Subcutaneous abdominal adipose tissue (tissue), 5 donors: ENCODE results near the gene LETM1.

Experiments used
- H3K27ac ChIP-seq: one replicate; pipeline ENCODE4 v1.7.0; 2013; ENCODE audit warnings: low read depth, mild to moderate bottlenecking, inconsistent platforms, low read length, moderate library complexity
- H3K27me3 ChIP-seq, 5 donors: one replicate each; pipeline ENCODE4 v1.7.0; 2013; ENCODE audit warnings: low read length in 5 of 5, inconsistent platforms in 1 of 5; ENCODE audit not compliant: control insufficient read depth in 5 of 5, insufficient read depth in 4 of 5
- H3K36me3 ChIP-seq, 5 donors: one replicate each; pipeline ENCODE4 v1.7.0; 2013; ENCODE audit warnings: low read length in 5 of 5; ENCODE audit not compliant: control insufficient read depth in 5 of 5, insufficient read depth in 5 of 5
- H3K4me1 ChIP-seq, 5 donors: one replicate each; pipeline ENCODE4 v1.7.0; 2013; ENCODE audit warnings: low read length in 5 of 5, mild to moderate bottlenecking in 3 of 5, moderate library complexity in 1 of 5; ENCODE audit not compliant: control insufficient read depth in 5 of 5, insufficient read depth in 5 of 5
- H3K4me3 ChIP-seq, 5 donors: one replicate each; pipeline ENCODE4 v1.7.0; 2013; ENCODE audit warnings: low read length in 5 of 5, low read depth in 1 of 5
- H3K9ac ChIP-seq, 5 donors: one replicate each; pipeline ENCODE4 v1.7.0; 2013; ENCODE audit warnings: low read length in 5 of 5, mild to moderate bottlenecking in 4 of 5, moderate library complexity in 3 of 5
- H3K9me3 ChIP-seq, 5 donors: one replicate each; pipeline ENCODE4 v1.7.0; 2013; ENCODE audit warnings: low read length in 5 of 5; ENCODE audit not compliant: control insufficient read depth in 5 of 5
- donor health status: healthy.
- donor health status: healthy.
- donor health status: healthy.
- donor health status: healthy.
- donor health status: healthy.

Gene LETM1

GRCh38 chr4:1822568-1823544 is 33.1 kb downstream of the LETM1 start:
- Histone ChIP-seq H3K36me3 (peaks cover 0 to 85% (median 71%) of the 10 kb centered on the region in 5 donors), H3K9me3 (no peaks in the 10 kb centered on the region), H3K27me3 (no peaks in the 10 kb centered on the region), H3K4me3 (no peak overlapping the region), H3K9ac (no peak overlapping the region), H3K4me1 (peaks cover 0 to 7% (median 0%) of the 10 kb centered on the region in 5 donors), H3K27ac (no peak overlapping the region)

- Histone ChIP-seq H3K4me3 (no peak overlapping the region), H3K27me3 (no peaks in the 10 kb centered on the region), H3K4me1 (peaks cover 0 to 7% (median 0%) of the 10 kb centered on the region in 5 donors), H3K27ac (no peak overlapping the region), H3K9ac (no peak overlapping the region), H3K9me3 (no peaks in the 10 kb centered on the region), H3K36me3 (peaks cover 0 to 91% (median 79%) of the 10 kb centered on the region in 5 donors)
Measured at GRCh38 chr4:1821679-1822567, 34.0 kb downstream of the LETM1 start.

GRCh38 chr4:1819816-1820215 is 36.1 kb downstream of the LETM1 start:
- Histone ChIP-seq H3K4me1 (peaks cover 0 to 7% (median 0%) of the 10 kb centered on the region in 5 donors), H3K4me3 (no peak overlapping the region), H3K9ac (no peak overlapping the region), H3K36me3 (peaks cover 0 to 91% (median 81%) of the 10 kb centered on the region in 5 donors), H3K9me3 (no peaks in the 10 kb centered on the region), H3K27me3 (no peaks in the 10 kb centered on the region), H3K27ac (no peak overlapping the region)

GRCh38 chr4:1819284-1819683 is 36.7 kb downstream of the LETM1 start:
- Histone ChIP-seq H3K4me1 (peaks cover 0 to 7% (median 0%) of the 10 kb centered on the region in 5 donors), H3K36me3 (peaks cover 0 to 91% (median 81%) of the 10 kb centered on the region in 5 donors), H3K4me3 (no peak overlapping the region), H3K27ac (no peak overlapping the region), H3K9me3 (no peaks in the 10 kb centered on the region), H3K27me3 (no peaks in the 10 kb centered on the region), H3K9ac (no peak overlapping the region)

- Histone ChIP-seq H3K4me3 (no peak overlapping the region), H3K9ac (no peak overlapping the region), H3K9me3 (no peaks in the 10 kb centered on the region), H3K27ac (no peak overlapping the region), H3K27me3 (no peaks in the 10 kb centered on the region), H3K4me1 (peaks cover 0 to 22% (median 1%) of the 10 kb centered on the region in 5 donors), H3K36me3 (peaks cover 0 to 81% (median 73%) of the 10 kb centered on the region in 5 donors)
Measured at GRCh38 chr4:1815997-1816860, 39.7 kb downstream of the LETM1 start.

- Histone ChIP-seq H3K9me3 (no peaks in the 10 kb centered on the region), H3K27me3 (no peaks in the 10 kb centered on the region), H3K27ac (no peak overlapping the region), H3K4me3 (no peak overlapping the region), H3K4me1 (peaks cover 0 to 31% (median 5%) of the 10 kb centered on the region in 5 donors), H3K36me3 (peaks cover 0 to 85% (median 72%) of the 10 kb centered on the region in 5 donors), H3K9ac (no peak overlapping the region)
Measured at GRCh38 chr4:1815096-1815996, 40.6 kb downstream of the LETM1 start.

- H3K27me3 ChIP-seq = no peaks in the 10 kb centered on the region
- H3K36me3 ChIP-seq = peaks cover 0 to 76% (median 63%) of the 10 kb centered on the region in 5 donors
- no peak overlapping the region for H3K27ac ChIP-seq
- no peak overlapping the region for H3K4me3 ChIP-seq
- H3K9me3 ChIP-seq = no peaks in the 10 kb centered on the region
- no peak overlapping the region for H3K9ac ChIP-seq
- H3K4me1 ChIP-seq = peaks cover 0 to 30% (median 5%) of the 10 kb centered on the region in 5 donors
Measured at GRCh38 chr4:1814453-1814852, 41.5 kb downstream of the LETM1 start.

GRCh38 chr4:1813915-1814314 is 42.0 kb downstream of the LETM1 start:
- Histone ChIP-seq H3K36me3 (peaks cover 0 to 71% (median 58%) of the 10 kb centered on the region in 5 donors), H3K27me3 (no peaks in the 10 kb centered on the region), H3K9me3 (no peaks in the 10 kb centered on the region), H3K4me3 (no peak overlapping the region), H3K27ac (no peak overlapping the region), H3K4me1 (peaks cover 0 to 25% (median 1%) of the 10 kb centered on the region in 5 donors), H3K9ac (no peak overlapping the region)
